NCI-H2196 (cell line): ENCODE results near the gene GLS.
"Not testable (repeated sequence)": the region's sequence is repeated elsewhere in the genome, so short reads cannot be mapped to it uniquely, and the experiment has no call there.

ENCODE experiments used
- DNase-seq: peaks from one replicate; lab custom pipeline; 2025; ENCODE audit not compliant: unreplicated experiment; lab: John Stamatoyannopoulos, UW

The GLS gene

DNA sequence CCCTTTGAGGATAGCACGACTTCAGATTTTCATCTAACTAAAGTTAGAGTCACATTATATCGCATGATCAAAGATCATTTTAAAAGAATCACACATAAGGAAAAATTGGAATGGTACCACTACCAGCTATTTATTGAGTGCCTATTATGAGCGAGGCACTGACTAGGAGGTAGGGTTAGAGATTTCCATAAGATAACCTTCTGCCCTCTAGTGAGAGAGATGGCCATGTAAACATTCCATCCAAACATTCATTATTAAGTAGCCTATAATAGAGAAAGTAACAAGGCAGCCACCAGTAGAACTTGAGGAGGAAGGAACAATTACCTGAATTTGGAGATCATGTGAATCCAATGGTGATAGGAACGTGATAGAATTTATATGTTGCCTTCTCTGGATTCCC, 25.4 kb upstream of the GLS start:
- DNase-seq = no peak

DNA sequence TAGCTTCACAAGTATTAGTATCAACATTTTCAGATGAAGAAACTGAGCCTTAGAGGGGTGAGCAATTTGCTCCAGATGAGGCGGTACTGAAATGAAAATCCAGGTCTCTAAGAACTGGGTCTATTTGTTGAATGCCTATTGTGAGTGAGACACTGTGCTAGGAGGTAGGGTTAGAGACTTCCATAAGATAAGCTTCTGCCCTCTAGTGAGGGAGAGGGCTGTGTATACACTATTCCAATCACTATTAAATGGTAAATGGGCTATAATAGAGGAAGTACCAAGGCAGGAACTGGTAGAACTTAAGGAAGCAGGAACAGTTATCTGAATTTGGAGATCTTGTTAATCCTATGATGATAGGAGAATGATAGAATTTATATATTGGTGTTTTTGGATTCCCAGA, 23.6 kb upstream of the GLS start:
- DNase-seq = no peak

DNA sequence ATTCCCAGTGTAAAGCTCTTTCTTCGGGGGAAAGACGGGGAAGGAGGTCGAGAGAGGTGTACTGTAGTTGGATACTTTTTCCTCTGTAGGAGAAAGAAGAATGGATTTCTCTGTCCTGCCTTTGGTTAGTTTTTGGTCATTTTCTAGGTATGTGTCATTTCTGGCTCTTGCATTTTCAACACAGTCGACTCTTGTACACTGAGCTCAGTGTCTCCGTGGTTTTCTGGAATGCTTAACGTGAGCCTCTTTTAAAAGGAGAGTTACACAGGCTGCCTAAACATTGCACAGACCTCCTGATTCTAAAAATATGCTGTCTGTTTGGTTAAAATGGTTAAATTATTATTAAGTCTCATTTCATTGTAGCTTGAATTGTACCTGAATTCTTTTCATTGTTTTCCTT, 21.8 kb upstream of the GLS start:
- DNase-seq = no peak

DNA sequence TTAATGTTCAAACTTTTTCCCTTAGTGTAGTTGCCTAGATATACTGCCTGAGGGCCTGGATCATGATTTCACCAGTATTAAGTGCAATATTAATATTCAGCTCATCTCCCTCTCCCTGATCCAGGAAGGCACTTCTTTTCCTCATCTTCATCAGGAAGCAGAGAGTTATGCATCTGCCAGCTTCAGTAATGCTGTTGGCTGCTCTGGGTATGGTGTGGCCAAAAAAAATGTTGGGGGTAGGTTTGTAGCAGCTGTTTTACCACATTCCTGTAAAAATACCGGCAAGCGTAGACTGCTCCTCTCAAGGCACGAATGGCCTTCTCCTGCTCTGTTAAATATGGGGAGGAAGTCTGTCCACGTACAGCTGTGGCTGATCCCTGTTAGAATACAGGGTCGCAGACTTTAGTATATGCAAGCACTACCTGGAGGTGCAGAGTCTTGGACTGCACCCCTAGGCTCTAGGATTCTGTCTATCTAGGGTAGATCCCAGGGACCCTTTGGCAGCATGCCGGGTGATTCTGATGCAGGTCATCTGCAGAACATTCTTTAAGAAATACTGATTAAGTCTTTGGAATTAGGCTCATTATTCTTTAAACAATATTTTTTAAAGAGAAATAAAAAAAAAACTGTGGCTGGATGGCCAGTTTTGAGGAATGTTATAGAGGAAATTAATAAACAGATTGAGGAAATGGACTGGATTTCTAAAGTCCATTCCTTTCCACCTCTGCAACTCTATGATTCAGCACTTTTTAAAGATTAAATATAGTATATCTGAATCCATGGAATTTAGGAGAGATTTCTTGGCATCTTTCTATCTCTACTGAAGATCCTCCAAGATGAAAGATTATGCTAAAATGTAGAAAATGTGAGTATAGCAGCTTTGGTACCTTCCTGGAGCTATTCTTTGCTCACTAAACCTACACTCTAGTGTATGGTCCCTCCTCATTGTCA, 21.0 kb upstream of the GLS start:
- no peak for DNase-seq

DNA sequence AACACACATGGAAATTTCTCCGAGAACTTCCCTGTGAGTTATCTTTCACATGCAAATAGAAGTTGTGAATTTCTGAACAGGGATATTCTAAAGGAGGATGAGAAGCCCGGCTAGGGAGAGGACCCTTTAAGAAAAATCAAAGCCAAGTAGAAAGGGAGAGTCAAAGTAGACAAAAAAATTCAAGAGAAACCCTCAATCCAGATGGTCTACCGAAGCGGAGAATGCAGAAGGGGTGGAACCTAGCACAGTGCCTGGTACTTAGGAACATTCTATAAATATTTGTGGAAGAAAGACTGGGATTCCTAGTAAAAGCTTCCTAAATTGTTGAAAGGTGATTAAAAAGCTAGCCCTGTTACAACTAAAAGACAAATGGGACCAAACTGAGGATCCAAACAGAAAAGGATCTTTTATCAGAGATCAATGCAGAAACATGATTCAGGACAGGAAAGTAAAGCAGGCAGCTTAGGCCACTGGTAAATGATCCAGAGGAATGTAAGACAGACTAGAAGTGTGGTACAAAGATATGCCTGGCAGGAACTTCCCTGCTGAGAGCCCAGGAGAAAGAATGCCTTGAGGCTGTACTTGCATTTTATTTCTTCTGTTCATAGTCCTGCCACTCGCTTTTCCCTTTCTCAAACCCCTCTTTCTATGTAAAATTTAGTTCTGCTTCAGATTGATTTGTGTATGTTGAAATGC, 19.5 kb upstream of the GLS start:
- DNase-seq = no peak

DNA sequence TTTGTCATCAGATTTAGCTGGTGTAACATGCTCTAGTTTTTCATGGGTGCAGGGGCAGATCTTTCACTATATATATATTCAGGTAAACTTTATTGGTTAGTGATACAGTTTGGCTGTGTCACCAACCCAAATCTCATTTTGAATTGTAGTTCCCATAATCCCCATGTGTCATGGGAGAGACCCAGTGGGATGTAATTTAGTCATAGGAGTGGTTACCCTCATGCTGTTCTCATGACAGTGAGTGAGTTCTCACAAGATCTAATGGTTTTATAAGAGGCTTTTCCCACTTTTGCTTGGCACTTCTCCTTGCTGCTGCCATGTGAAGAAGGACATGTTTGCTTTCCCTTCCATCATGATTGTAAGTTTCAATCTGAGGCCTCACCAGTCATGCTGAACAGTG, 18.5 kb upstream of the GLS start:
- DNase-seq = not testable (repeated sequence)

DNA sequence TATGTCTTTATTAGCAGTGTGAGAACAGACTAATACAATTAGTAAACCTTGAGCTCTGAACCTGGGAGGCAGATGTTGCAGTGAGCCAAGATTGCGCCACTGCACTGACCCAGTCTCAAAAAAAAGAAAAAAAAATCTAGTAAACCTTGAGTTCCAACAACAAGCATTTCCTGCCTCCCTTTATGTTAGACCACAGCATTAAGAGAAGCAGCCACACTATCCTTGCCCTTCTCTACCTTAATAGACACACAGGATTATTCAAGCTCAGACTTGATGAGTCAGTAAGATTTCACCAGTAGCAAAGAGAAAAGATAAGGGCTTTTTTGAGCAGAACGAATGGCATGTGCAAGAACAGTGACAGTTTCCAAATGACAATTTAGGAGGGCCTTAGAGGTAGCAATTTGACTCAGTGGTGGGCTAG, 18.0 kb upstream of the GLS start:
- no peak for DNase-seq

DNA sequence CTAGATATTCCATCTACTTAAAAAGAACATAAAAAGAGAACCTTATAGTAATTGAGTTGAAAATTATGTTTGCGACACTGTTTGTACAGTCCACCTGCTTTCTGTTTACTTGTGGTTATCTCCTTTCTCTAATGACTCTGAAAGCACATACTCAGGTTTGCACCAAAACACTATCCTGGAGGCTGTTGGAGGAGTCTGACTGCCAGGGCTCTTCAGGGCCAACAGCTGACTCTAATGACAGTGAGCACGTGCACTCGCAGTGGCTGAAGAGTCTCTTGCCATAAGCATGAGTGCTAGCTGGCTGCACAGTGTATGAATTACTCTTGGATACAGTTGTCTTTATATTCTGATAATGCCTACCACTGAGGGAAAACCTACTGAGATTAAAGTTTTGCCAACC, 16.7 kb upstream of the GLS start:
- peak; percentile 94 for DNase-seq

DNA sequence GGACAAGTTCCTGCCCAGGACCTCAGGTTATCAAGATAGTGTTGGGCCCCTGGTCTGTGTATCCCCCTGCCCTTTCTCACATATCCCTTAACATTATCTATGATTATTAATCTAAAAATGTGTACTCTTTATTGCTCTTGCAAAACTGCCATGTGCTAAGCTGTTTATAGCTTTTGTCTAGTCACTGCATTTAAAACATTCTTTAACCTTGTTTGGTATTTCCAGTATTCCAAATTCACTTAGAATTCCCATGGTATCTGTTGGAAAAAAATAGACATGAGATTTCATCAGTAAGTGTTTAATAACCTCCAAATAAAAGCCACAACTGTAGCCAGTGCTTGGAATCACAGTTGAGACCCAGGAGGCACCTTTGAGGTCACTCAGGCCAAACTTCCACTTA, 16.2 kb upstream of the GLS start:
- DNase-seq = no peak

DNA sequence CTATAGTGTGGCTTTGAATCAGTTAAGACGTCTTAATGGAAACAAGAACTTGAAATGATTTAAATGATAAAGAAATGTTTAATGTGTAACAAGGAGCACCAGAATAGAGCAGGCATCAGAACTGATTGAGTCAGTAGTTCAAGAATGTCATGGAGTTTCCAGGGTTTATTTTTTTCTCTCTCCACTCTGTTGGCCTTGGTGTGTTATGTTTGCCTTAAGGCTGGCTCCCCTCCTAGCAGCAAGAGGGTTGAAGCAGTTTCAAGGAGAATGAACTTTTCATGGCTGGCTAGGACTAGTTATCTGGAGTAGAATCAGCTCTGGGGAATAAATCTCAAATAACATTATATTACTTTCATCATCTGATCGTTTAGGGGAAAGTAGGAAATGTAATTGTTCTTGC, 13.4 kb upstream of the GLS start:
- DNase-seq = no peak

DNA sequence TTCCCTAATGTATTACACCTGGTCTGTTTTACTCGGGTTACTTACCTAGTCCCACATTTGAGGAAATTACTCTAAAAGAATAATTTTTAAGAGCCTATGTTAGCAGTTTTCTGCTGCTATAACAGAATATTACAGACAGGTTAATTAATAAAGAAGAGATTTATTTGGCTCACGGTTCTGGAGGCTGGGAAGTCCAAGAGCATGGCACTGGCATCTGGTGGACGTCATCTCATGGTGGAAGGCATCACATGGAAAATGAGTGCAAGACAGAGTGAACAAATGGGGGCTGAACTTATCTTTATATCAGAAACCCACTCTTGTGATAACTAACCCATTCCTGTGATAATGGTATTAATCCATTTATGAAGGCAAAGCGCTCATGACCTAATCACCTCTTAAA, 12.8 kb upstream of the GLS start:
- no peak for DNase-seq

DNA sequence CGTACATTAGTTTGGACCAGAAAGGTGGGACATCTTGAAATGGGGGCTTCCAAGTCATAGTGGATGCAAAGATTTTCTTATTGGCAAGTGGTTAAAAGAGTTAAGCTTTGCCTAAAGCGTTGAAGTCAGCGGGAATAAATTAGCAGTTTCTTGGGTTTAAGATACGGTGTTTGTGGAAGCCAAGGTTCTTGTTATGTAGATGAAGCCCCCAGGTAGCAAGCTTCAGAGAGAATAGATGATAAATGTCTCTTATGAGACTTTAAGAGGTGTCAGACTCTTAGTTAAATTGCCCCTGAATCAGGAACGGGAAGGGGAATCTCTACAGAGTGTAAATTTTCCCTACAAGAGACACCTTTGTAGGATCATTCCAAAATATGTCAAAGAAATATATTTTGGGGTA, 10.9 kb upstream of the GLS start:
- DNase-seq = no peak

DNA sequence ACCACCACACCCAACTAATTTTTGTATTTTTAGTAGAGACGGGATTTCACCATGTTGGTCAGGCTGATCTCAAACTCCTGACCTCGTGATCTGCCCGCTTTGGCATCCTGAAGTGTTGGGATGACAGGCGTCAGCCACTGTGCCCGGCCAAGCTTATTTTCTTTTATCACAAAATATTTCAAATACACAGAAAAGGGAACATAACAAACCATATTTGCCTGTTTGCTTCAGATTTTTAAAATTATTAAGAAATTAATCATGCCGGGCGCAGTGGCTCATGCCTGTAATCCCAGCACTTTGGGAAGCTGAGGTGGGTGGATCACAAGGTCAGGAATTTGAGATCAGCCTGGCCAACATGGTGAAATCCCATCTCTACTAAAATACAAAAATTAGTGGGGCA, 7.2 kb upstream of the GLS start:
- not testable (repeated sequence) for DNase-seq

DNA sequence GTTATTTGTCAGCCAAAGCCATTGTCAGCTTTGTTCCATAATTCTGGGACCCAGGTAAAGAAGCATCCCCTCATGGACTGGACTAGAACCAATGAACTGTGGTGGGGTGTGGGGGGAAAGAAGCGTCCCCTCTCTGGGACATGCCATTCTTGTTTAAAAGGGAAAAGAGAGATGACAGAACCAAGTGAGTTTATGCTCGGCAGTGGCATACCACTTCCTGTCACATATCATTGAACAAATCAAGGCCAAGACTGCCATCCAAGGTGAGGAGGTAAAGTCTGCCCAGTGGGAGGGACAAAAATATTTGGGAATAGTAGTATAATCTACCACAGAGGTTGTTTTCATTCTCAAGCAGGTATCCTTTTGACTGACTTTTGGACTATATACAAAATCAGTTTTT, 4.7 kb upstream of the GLS start:
- DNase-seq = no peak

DNA sequence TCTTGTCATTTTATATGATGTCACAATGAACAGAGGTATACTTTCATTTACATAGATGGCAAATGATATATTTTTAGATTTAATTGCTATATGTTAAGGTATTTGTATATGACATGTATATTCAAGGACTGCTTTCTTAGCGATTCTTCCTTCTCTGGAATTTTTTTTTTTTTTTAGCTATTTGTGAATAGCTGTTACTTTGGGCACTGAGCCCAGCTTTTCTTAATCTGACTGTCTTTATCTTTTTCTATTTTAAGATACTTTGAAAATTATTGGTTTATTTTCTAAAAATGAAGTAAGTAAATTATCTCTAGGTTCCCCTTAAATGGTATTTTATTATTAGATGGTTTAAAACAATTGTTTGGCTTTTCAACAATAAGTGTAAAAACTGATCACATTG, 4.0 kb upstream of the GLS start:
- no peak for DNase-seq

DNA sequence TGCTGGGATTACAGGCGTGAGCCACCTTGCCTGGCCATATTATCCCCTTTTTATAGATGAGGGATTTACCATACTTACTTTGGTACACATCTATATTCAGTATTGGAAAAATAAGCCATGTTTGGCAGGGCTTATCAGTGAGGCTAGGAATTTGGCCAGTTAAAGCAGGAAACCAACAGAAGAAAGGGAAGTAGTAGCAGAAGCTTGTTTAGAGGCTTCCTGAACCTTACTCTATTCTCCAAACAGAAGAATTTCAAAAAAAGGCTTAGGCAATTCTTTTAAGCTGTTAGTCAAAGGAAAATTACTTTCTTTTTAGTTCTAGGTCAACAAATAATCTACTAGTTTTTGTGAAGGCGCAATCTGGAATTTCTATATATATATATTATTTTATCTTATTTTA, 3.2 kb upstream of the GLS start:
- no peak for DNase-seq

DNA sequence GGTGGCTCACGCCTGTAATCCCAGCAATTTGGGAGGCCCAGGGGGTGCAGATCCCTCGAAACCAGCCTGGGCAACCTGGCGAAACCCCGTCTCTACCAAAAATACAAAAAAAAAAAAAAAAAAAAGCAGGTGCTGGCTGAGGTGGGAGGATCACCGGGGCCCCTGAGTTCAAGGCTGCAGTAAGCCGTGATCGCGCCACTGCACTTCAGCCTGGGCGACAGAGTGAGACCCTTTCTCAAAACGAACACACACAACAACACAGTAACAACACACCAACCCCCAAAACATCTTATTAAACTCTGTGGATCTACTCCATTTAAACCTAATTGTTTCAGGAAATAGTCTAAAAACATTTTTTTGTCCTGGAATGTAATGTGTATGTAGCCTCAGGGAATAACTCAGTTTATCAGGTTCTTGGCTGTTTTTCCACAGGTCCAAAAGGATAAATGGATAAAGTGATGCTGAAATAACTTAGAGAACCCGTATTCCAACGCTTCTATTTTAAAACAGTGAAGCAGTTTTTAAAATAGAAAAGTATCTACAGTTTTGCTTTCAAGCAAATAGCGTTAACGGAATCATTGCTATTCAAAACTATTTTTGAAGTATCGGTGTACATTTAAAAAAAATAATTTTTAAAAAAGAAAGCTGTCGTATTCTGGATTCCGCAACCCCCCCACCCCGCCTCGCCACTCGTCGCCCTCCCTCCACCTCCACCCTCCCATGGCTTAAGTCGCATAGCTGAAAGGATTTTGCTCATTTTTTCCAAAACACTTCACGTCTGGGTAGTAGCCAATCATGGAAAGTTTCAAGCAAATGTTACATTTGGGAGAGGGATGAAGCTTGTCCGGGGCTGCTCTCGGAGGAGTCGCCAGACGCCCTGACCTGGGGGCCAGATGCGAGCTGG, 895 bp upstream of the GLS start:
- DNase-seq = no peak

DNA sequence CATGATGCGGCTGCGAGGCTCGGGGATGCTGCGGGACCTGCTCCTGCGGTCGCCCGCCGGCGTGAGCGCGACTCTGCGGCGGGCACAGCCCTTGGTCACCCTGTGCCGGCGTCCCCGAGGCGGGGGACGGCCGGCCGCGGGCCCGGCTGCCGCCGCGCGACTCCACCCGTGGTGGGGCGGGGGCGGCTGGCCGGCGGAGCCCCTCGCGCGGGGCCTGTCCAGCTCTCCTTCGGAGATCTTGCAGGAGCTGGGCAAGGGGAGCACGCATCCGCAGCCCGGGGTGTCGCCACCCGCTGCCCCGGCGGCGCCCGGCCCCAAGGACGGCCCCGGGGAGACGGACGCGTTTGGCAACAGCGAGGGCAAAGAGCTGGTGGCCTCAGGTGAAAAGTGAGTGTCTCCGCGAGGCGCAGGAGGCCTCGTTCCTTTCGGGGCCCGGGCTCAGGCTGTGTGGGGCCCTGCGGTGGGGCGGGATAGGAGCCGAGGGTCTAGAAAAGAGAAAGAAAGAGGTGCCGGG, 520 bp downstream of the GLS start:
- no peak for DNase-seq

DNA sequence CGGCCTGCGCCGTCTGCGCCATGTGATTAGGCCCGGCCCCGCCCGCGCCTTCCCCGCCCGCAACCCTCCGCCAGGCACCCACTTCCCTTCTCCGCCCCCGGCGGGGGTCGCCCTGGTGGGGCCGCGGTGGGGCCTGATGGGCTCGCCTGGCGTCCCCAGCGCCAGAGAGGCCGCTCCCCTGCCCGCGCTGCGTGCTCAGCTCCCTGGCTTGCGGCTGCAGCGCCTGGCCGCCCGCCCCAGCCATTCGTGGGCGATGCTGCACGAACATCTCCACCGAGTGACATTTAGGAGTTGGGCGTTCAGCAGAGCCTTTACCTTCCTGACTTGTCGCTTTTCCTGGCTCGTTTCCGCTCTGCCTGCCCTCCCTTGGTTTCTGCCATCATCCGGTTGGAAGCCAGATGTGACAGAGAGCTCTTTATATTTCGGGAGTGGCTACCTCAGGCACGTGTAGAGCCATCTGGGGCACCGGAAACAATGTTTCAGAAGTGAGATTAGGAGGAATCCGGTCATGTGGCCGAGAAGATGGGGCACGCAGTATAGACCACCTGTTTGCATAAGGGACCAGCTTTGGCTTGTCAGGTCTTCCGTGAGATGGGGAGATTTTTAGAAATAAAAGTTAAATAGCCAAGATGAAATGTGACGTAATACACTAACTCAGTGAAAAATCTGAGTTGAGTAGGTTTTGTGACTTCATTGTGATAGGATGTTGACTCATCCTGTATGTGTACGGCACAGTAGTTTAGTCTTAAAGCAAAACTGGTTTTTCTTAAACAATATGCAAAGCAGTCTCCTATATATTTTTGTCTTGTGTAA, 1.2 kb downstream of the GLS start:
- peak; percentile 45 for DNase-seq

DNA sequence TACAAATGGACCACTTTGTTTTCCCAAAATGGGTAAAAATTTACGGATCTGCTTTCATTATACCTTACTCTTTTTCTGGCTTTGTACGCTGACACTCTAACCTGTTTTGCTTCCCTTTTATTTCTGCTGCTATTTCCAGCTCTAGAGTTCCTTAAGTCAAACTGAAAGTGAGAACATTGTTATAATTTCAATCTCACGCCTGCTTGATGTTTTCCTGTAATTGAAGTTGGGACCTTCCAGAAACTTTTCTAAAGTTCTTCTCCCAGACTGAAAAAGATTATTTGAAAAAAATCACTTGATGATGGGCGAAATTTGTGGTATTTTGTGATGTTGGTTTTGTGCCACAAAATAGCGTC, 1.8 kb downstream of the GLS start:
- no peak for DNase-seq
